ENCODE results near the gene GAGE12F. TPM values are rescaled to one million over a fixed set of nuclear protein-coding genes. Genes with fewer than 3 reads are reported as not detected.
"Not testable (repeated sequence)": the region's sequence is repeated elsewhere in the genome, so short reads cannot be mapped to it uniquely, and the experiment has no call there.

GAGE12F gene, protein sequence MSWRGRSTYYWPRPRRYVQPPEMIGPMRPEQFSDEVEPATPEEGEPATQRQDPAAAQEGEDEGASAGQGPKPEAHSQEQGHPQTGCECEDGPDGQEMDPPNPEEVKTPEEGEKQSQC
- polyA plus RNA-seq (2012; ENCODE audit: insufficient read length, low read depth): not detected

DNA sequence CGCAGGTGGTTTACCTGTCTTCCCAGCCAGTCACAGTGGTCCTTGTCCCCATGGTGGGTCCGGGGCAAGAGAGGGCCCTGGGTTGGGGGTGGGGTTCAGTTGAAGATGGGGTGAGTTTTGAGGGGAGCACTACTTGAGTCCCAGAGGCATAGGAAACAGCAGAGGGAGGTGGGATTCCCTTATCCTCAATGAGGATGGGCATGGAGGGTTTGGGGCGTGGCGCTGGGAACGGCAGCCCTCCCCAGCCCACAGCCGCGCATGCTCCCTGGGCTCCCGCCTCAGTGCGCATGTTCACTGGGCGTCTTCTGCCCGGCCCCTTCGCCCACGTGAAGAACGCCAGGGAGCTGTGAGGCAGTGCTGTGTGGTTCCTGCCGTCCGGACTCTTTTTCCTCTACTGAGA lies at the start of gene GAGE12F:
GAGE12F (plus strand) TSS at position 301 of the 400 bp plus-strand sequence. CDS start 1,155 bp downstream, outside the sequence.
- TF ChIP-seq POLR2AphosphoS5 (IDR thresholded peaks at IDR 0.05; ENCODE audit: low read depth, low read length); TAF1 (IDR thresholded peaks at IDR 0.05; ENCODE audit: borderline replicate concordance, insufficient read depth, low read length): not testable (repeated sequence)
- TF ChIP-seq, protein P1, sequence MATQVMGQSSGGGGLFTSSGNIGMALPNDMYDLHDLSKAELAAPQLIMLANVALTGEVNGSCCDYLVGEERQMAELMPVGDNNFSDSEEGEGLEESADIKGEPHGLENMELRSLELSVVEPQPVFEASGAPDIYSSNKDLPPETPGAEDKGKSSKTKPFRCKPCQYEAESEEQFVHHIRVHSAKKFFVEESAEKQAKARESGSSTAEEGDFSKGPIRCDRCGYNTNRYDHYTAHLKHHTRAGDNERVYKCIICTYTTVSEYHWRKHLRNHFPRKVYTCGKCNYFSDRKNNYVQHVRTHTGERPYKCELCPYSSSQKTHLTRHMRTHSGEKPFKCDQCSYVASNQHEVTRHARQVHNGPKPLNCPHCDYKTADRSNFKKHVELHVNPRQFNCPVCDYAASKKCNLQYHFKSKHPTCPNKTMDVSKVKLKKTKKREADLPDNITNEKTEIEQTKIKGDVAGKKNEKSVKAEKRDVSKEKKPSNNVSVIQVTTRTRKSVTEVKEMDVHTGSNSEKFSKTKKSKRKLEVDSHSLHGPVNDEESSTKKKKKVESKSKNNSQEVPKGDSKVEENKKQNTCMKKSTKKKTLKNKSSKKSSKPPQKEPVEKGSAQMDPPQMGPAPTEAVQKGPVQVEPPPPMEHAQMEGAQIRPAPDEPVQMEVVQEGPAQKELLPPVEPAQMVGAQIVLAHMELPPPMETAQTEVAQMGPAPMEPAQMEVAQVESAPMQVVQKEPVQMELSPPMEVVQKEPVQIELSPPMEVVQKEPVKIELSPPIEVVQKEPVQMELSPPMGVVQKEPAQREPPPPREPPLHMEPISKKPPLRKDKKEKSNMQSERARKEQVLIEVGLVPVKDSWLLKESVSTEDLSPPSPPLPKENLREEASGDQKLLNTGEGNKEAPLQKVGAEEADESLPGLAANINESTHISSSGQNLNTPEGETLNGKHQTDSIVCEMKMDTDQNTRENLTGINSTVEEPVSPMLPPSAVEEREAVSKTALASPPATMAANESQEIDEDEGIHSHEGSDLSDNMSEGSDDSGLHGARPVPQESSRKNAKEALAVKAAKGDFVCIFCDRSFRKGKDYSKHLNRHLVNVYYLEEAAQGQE (IDR thresholded peaks at IDR 0.05; ENCODE audit: insufficient read depth in 1 of 2, low read depth in 2 of 2, low read length in 2 of 2): not testable (repeated sequence)

DNA sequence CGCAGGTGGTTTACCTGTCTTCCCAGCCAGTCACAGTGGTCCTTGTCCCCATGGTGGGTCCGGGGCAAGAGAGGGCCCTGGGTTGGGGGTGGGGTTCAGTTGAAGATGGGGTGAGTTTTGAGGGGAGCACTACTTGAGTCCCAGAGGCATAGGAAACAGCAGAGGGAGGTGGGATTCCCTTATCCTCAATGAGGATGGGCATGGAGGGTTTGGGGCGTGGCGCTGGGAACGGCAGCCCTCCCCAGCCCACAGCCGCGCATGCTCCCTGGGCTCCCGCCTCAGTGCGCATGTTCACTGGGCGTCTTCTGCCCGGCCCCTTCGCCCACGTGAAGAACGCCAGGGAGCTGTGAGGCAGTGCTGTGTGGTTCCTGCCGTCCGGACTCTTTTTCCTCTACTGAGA lies 28.8 kb upstream of the GAGE12F start, which contains the start of gene GAGE12C:
GAGE12C (plus strand) TSS at position 301 of the 400 bp plus-strand sequence. CDS start 1,155 bp downstream, outside the sequence.
- TF ChIP-seq TAF1, SIN3A (IDR thresholded peaks at IDR 0.05; ENCODE audit: borderline replicate concordance, insufficient read depth, low read length): not testable (repeated sequence)
- TF ChIP-seq, protein P1 (IDR thresholded peaks at IDR 0.05; ENCODE audit: insufficient read depth in 1 of 2, low read depth in 2 of 2, low read length in 2 of 2): not testable (repeated sequence)

GRCh38 chrX:49541433-49541832 lies 19.2 kb upstream of the GAGE12F start, which contains the start of gene GAGE12D:
TSS of gene GAGE12D (plus strand) at chrX:49541733. CDS start at chrX:49542888, 1,155 bp downstream.
- TF ChIP-seq SIN3A (IDR thresholded peaks at IDR 0.05; ENCODE audit: borderline replicate concordance, insufficient read depth, low read length); POLR2AphosphoS5 (IDR thresholded peaks at IDR 0.05; ENCODE audit: low read depth, low read length); TAF1 (IDR thresholded peaks at IDR 0.05; ENCODE audit: borderline replicate concordance, insufficient read depth, low read length): not testable (repeated sequence)

DNA sequence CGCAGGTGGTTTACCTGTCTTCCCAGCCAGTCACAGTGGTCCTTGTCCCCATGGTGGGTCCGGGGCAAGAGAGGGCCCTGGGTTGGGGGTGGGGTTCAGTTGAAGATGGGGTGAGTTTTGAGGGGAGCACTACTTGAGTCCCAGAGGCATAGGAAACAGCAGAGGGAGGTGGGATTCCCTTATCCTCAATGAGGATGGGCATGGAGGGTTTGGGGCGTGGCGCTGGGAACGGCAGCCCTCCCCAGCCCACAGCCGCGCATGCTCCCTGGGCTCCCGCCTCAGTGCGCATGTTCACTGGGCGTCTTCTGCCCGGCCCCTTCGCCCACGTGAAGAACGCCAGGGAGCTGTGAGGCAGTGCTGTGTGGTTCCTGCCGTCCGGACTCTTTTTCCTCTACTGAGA lies 9.7 kb upstream of the GAGE12F start, which contains the start of gene GAGE12E:
GAGE12E (plus strand) TSS at position 301 of the 400 bp plus-strand sequence. CDS start 1,155 bp downstream, outside the sequence.
- not testable (repeated sequence) for TF ChIP-seq POLR2AphosphoS5 (IDR thresholded peaks at IDR 0.05; ENCODE audit: low read depth, low read length); TAF1 (IDR thresholded peaks at IDR 0.05; ENCODE audit: borderline replicate concordance, insufficient read depth, low read length)
- TF ChIP-seq, protein P1 (IDR thresholded peaks at IDR 0.05; ENCODE audit: insufficient read depth in 1 of 2, low read depth in 2 of 2, low read length in 2 of 2): not testable (repeated sequence)

DNA sequence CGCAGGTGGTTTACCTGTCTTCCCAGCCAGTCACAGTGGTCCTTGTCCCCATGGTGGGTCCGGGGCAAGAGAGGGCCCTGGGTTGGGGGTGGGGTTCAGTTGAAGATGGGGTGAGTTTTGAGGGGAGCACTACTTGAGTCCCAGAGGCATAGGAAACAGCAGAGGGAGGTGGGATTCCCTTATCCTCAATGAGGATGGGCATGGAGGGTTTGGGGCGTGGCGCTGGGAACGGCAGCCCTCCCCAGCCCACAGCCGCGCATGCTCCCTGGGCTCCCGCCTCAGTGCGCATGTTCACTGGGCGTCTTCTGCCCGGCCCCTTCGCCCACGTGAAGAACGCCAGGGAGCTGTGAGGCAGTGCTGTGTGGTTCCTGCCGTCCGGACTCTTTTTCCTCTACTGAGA lies 9.5 kb downstream of the GAGE12F start, which contains the start of gene GAGE12G:
GAGE12G (plus strand) TSS at position 301 of the 400 bp plus-strand sequence. CDS start 1,155 bp downstream, outside the sequence.
- TF ChIP-seq TAF1 (IDR thresholded peaks at IDR 0.05; ENCODE audit: borderline replicate concordance, insufficient read depth, low read length); SIN3A (IDR thresholded peaks at IDR 0.05; ENCODE audit: borderline replicate concordance, insufficient read depth, low read length); FOXP2 (optimal IDR thresholded peaks at IDR 0.05; ENCODE audit: borderline replicate concordance, extremely low read depth, extremely low read length, insufficient read depth): not testable (repeated sequence)

DNA sequence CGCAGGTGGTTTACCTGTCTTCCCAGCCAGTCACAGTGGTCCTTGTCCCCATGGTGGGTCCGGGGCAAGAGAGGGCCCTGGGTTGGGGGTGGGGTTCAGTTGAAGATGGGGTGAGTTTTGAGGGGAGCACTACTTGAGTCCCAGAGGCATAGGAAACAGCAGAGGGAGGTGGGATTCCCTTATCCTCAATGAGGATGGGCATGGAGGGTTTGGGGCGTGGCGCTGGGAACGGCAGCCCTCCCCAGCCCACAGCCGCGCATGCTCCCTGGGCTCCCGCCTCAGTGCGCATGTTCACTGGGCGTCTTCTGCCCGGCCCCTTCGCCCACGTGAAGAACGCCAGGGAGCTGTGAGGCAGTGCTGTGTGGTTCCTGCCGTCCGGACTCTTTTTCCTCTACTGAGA lies 19.0 kb downstream of the GAGE12F start, which contains the start of gene GAGE12H:
GAGE12H (plus strand) TSS at position 301 of the 400 bp plus-strand sequence. CDS start 1,155 bp downstream, outside the sequence.
- TF ChIP-seq, protein P1 (IDR thresholded peaks at IDR 0.05; ENCODE audit: insufficient read depth in 1 of 2, low read depth in 2 of 2, low read length in 2 of 2): not testable (repeated sequence)
- not testable (repeated sequence) for TF ChIP-seq TAF1 (IDR thresholded peaks at IDR 0.05; ENCODE audit: borderline replicate concordance, insufficient read depth, low read length); FOXP2 (optimal IDR thresholded peaks at IDR 0.05; ENCODE audit: borderline replicate concordance, extremely low read depth, extremely low read length, insufficient read depth)

All from PFSK-1 (cell line).